ENCODE results near the gene ARHGEF18. TPM values are rescaled to one million over a fixed set of nuclear protein-coding genes. Genes with fewer than 3 reads are reported as not detected.
A peak's percentile ranks its signal among the peaks of the same experiment; 100 is the strongest.

ARHGEF18 gene
- total and polyA plus RNA-seq, 2 of the 13 experiments (the other 11 are each of a cell fraction or from before 2014, with no cell fraction given): 4.2 to 17.5 TPM

GRCh38 chr19:7395360-7396066, 46.8 kb downstream of the ARHGEF18 start (continued):
- TF ChIP-seq ATF4 (CRISPR knock-in tag; IDR thresholded peaks at IDR 0.05): 0 out of 4 replicates have a peak, but pooled peaks of 1 of the 2 experiments have one; percentile 6
- peak; percentile 37; the same call in 1 of the 2 replicates for TF ChIP-seq ZFX (CRISPR knock-in tag; IDR thresholded peaks at IDR 0.05; ENCODE audit: low read depth)
- no peak for TF ChIP-seq ELF4 (CRISPR knock-in tag; IDR thresholded peaks at IDR 0.05; ENCODE audit: borderline replicate concordance)
- no peak for TF ChIP-seq SNAI1 (CRISPR knock-in tag; IDR thresholded peaks at IDR 0.05; ENCODE audit: borderline replicate concordance)
- TF ChIP-seq PLRG1 (conservative IDR thresholded peaks at IDR 0.05): no peak
- no peak for TF ChIP-seq ZNF737 (CRISPR knock-in tag; IDR thresholded peaks at IDR 0.05; ENCODE audit: borderline replicate concordance)
- no peak for TF ChIP-seq ZBTB2 (CRISPR knock-in tag; IDR thresholded peaks at IDR 0.05; ENCODE audit: low read depth)
- TF ChIP-seq ZBTB40 (IDR thresholded peaks at IDR 0.05): no peak
- TF ChIP-seq ZBTB40 (CRISPR knock-in tag; IDR thresholded peaks at IDR 0.05): no peak
- TF ChIP-seq TSC22D2 (CRISPR knock-in tag; IDR thresholded peaks at IDR 0.05; ENCODE audit: borderline replicate concordance): no peak
- TF ChIP-seq THAP9 (CRISPR knock-in tag; IDR thresholded peaks at IDR 0.05; ENCODE audit: borderline replicate concordance): peak; percentile 28; the same call in 1 of the 2 replicates
- TF ChIP-seq ZBTB7B (CRISPR knock-in tag; IDR thresholded peaks at IDR 0.05): no peak
- no peak for TF ChIP-seq NCOA5 (CRISPR knock-in tag; IDR thresholded peaks at IDR 0.05)
- no peak for TF ChIP-seq HNRNPUL1 (IDR thresholded peaks at IDR 0.05; ENCODE audit: low read depth, low read length)

Measured in HepG2 (cell line).